Erythroblast (primary cell): ENCODE data around the gene IQCH.

Experiments
- DNase-seq, 2 experiments: peaks; one replicate each; lab custom pipeline; 2025; lab: John Stamatoyannopoulos, UW
- GATA1 ChIP-seq: IDR thresholded peaks from 2 replicates; pipeline ENCODE4 v1.6.1; 2011; ENCODE audit warnings: low read depth, mild to moderate bottlenecking, control low read depth, low read length, moderate library complexity
- POLR2A ChIP-seq: IDR thresholded peaks from 2 replicates; pipeline ENCODE4 v1.6.1; 2011; ENCODE audit warnings: mild to moderate bottlenecking, low read length

IQCH gene

DNA sequence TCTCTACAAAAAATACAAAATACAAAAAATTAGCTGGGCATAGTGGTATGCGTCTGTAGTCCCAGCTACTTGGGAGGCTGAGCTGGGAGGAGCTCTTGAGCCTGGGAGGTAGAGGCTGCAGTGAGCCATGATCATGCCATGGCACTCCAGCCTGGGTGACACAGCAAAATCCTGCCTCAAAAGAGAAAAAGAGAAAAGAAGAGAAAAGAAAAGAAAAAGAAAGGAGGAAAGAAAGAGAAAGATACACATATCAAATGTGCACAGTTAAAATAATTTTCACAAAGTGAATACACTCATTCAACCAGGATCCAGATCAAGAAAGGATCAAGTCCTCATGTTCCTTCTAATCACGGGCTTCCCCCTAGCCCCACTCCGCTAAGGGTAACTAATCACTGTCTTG, 260.5 kb downstream of the IQCH start:
- no peak for TF ChIP-seq POLR2A
- DNase-seq, result no peak

DNA sequence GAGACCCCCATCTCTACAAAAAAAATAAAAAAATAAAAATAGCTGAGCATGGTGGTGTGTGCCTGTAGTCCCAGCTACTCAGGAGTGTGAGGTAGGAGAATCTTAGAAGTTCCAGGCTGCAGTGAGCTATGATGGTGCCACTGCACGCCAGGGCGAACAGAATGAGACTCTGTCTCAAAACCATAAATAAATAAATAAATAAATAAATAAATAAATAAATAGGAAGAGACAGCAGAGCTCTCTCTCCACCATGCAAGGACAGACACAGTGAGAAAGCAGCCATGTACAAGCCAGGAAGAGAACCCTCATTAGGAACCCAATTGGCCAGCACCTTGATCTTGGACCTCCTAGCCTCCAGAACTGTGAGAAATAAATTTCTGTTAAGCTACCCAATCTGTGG, 261.0 kb downstream of the IQCH start:
- DNase-seq, result no peak
- TF ChIP-seq GATA1 (no peak), POLR2A (no peak)

DNA sequence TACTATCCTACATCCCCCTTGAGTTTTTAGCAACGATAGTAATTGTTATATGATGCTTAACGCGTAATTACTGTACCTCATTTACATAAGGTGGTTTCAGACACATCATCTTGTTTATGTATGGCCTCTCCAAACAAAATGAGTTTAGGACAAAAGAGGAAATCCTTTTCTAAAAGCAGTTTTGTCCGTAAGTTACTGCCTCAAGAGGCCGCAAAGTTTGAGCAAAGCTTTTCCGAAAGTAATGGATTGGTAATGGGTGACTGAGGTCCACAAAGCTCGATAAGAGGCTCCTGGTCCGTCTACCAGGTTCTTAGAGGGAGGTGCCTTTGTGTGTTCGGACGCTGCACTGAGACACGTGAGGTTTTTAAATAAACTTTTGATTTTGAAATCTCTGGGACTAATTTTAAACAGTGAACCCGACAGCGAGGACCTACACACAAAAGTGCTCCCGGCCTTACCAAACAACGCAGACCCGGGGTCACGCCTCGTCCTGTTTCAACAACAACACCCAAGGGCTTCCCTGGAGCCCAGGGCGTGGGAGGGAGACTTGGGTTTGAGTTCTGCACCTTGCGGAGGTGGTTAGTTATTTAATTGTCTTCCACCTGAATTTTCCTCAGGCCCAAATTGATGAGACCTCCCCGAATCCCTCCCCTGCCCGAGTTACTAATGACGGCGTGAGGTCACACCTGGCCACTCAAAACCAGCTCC, 265.9 kb downstream of the IQCH start:
- DNase-seq, result no peak
- no peak for TF ChIP-seq POLR2A
- no peak for TF ChIP-seq GATA1

DNA sequence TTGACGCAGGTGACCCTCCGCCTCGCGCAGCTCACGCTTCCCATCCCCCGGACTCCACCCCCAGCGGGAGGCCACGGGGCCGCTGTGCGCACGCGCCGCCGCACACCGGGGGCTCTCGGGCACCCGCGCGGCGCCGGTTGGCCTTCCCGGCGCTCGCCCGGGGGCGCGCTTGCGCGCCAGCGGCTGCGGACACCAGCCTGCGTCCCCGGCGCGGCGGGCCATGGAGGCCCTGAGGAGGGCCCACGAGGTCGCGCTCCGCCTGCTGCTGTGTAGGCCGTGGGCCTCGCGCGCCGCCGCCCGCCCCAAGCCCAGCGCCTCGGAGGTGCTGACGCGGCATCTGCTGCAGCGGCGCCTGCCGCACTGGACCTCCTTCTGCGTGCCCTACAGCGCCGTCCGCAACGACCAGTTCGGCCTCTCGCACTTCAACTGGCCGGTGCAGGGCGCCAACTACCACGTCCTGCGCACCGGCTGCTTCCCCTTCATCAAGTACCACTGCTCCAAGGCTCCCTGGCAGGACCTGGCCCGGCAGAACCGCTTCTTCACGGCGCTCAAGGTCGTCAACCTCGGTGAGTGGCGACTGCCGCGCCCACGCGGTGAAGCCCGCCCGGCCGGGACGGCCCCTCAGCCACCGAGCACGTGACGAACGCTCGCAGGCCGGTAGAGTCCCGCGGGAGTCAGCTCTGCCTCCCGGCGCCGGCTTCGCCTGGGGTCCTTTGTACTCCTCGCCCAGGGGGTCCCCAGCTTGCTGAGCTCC, 266.6 kb downstream of the IQCH start, which contains the start of gene C15orf61:
TSS of gene C15orf61 (plus strand) at position 103 of the 754 bp plus-strand sequence. CDS start at position 221, 118 bp downstream.
- peak; percentile 87 to 92 for DNase-seq
- TF ChIP-seq GATA1, result no peak
- TF ChIP-seq POLR2A, result peak; percentile 90

DNA sequence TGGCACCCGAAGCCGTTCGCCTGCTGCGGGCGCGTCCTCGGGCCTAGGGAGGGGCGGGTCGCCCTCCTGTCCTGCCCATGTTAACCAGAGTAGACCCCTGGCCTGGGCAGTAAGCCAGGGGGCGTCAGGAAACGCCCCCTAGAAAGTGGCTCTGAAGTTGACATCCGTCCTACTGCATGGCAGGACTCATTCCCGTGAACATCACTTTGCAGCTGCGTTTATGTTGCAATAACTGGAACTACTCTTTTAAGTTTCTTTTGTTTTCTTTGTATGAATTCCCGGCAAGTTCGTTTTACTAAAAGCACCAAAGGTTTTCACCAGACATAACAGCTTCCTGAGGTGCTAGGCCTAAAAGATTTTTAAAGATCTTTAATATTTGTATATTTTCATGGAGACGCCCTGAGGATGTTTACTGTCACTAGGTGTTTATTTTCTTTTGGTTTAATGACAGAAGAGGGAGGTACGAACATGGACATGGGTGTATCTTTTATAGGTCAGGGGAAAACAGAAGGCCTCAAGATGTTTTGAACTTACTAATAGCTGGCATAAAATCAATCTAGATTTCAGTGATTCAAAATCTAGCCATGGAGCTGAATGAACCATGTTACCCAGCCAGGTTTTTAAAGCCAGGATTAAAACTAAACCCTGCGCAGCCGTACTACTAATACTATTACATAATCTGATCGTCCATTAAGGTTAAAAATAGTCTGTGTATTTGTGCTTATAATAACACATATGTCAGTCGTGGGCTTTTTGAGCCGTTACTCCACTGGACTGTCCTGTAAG, 267.4 kb downstream of the IQCH start:
- TF ChIP-seq POLR2A (no peak), GATA1 (no peak)
- DNase-seq, result peak; percentile 41 to 60

DNA sequence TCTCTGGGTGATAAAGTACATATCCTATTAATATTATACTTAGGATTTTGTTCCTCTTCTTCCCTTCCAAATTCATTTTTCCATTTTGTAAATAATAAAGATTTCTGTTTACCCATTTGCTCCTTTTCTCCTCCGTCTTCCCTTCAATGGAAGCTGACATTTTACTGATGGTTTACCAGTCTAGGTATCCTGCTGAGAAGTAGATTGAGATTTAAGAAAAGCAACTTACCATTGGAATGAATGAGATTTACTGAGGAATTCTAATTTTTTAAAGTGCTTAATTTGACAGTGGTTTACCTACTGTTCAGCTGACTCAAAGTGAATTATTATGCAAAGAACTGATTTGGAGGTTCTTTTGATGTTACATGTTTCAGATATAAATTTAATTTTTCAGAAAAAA, 268.7 kb downstream of the IQCH start:
- TF ChIP-seq GATA1 (no peak), POLR2A (no peak)
- no peak for DNase-seq

DNA sequence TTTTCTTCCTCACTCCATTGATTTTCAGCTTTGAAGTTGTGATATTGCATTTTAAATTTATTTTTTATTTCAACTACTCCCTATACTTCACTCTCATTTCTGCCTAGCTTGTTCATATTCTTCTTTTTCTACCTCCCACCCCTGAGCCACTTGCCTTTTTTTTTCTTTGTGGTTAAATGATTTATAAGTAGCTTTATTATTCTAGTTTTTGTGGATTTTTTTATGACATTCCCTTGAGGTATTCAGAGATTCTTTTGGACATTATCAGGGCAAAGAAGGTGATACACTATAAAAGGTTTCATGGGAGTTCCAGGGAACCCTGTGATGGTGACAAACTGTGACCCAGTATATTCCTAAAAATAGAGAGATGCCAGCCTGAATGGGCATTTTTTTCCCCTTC, 269.6 kb downstream of the IQCH start:
- DNase-seq, result no peak
- no peak for TF ChIP-seq POLR2A
- no peak for TF ChIP-seq GATA1

DNA sequence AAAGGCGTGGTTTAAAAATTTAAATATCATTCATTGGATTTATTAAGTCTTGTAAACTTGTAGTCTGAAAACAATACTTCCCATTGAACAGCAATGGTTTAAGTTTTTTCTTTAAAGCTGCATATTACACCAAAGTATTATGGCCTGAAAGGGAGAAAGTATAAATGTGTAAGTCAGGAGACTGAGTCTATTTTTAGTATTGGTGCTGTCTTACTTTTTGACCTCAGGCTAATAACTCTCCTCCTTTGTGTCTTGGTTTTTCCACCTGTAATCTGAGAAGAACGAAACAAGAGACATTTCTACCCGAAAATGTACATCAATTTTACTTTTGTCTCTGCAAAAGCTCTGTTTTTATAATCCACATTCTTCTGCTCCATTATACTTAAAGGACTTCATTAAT, 273.9 kb downstream of the IQCH start:
- TF ChIP-seq GATA1, result no peak
- no peak for DNase-seq

DNA sequence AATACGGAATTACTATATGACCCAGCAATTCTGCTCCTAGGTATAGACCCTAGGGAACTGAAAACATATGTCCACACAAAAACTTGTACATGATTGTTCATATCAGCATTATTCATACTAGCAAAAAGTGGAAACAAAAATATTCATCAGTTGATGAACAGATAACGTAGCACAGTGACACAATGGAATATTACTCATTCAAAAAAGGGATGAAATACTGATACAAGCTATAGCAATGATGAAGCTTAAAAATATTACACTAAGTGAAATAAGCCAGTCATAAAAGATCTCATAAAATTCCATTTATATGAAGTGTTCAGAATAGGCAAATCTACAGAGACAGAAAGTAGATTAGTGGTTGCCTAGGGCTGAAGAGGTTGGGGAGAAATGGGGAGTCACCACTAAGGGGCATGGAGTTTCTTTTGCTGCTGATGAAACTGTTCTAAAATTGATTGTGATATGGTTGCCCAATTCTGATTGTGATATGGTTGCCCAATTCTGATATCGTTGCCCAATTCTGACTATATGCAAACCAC, 276.9 kb downstream of the IQCH start:
- DNase-seq, result no peak

DNA sequence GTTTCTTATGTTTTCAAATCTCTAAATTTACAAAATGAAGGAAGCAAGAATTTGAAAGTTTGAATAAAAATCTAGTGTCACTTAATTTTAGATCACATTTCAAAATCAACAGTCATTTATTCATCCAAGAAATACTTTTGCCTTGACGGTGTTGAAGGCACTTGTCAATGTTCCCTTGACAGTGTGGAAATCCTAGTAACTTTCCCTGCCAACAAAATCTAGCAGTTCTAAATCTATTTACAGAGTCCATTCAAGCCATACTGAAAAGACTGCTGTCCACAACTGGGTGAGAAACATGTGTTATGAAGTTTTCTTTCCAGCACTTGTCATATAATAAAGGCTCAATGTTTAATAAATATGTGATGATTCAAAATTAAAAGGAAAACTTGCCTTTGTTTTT, 279.3 kb downstream of the IQCH start:
- TF ChIP-seq POLR2A, result no peak
- TF ChIP-seq GATA1, result no peak

More for the DNA sequence above, 276.9 kb downstream of the IQCH start:
- TF ChIP-seq POLR2A (no peak), GATA1 (no peak)

DNA sequence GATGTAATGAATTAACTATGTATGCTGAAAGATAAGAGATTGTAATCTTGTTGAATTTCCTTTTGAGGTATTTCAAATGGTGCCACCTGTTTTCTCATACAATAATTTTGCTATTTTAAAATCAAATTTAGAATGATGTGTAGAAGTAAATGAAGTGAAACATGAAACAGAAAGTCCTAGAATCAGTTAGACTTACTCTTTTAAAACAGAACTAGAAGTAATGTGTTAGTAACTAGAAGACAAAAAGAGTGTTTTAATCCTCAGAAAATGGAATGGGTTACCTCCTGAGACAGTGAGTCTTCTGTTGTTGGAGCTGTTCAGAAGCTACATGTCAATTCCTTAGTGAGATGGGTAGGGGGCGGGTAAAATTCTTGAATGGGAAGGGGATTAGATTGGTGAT, 279.8 kb downstream of the IQCH start:
- TF ChIP-seq POLR2A (no peak), GATA1 (no peak)
- DNase-seq, result no peak

More for the DNA sequence above, 279.3 kb downstream of the IQCH start:
- no peak for DNase-seq

DNA sequence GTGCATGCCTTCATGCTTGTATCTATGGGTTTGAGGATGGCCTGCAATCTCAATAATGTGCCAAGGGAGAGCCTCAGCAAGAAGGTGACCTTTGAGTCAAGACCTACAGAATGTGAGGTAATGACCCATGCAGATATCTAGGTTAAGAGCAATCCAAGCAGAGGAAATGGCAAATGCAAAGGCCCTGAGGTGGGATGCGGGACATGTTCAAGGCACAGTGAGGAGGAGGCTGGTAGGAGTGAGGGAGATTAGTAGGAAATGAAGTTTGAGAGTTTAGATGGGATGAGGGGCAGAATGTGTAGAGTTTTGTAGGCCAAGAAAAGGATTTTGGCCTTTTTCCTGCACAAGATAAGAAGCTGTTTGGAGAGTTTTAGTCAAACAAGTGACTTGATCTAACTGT, 283.2 kb downstream of the IQCH start:
- DNase-seq, result no peak
- TF ChIP-seq POLR2A (no peak), GATA1 (no peak)
